OCI-LY7 (cell line): ENCODE results near the gene LIN7A. TPM values are rescaled to one million over a fixed set of nuclear protein-coding genes. Genes with fewer than 3 reads are reported as not detected.

ENCODE experiments used
- BruUV-seq: library from RNA; stranded (reverse); fragments of 400-500 nt; replicated peaks from 2 replicates; lab custom pipeline; 2021; lab: Mats Ljungman, UMichigan
- CTCF ChIA-PET: fragments of 300-600 bp; sonication (Branson Sonifier 250); formaldehyde crosslinking; loops from one replicate; lab custom pipeline; 2022; ENCODE audit warnings: antibody characterized with exemption; ENCODE audit not compliant: unreplicated experiment; lab: Charles Lee
- POLR2A ChIA-PET: fragments of 300-600 bp; sonication (Branson Sonifier 250); formaldehyde crosslinking; loops from one replicate; lab custom pipeline; 2022; ENCODE audit warnings: antibody characterized with exemption; lab: Charles Lee
- DNase-seq: peaks from one replicate; pipeline ENCODE4 v3.0.0-alpha.2; 2015; ENCODE audit warnings: low spot score
- H2AFZ ChIP-seq: fragments of 200-600 bp; sonication (generic), shearing (Covaris generic); 2 replicates; pipeline ENCODE4 v1.6.1; 2014; ENCODE audit warnings: mild to moderate bottlenecking, antibody characterized with exemption, low read length, moderate library complexity
- H3K27ac ChIP-seq: fragments of 200-600 bp; sonication (generic); 2 replicates; pipeline ENCODE4 v1.5.1; 2014; ENCODE audit warnings: mixed run types, low read depth, mild to moderate bottlenecking, moderate library complexity, low read length, inconsistent platforms; ENCODE audit not compliant: poor library complexity, severe bottlenecking
- H3K36me3 ChIP-seq: fragments of 200-600 bp; sonication (generic); 2 replicates; pipeline ENCODE4 v1.6.1; 2014; ENCODE audit warnings: mild to moderate bottlenecking, antibody characterized with exemption, low read length, moderate library complexity, mixed read lengths; ENCODE audit not compliant: insufficient read depth
- H3K4me1 ChIP-seq: fragments of 200-600 bp; sonication (generic); 2 replicates; pipeline ENCODE4 v1.5.1; 2014; ENCODE audit warnings: mild to moderate bottlenecking, low read length; ENCODE audit not compliant: insufficient read depth, poor library complexity, severe bottlenecking
- H3K4me2 ChIP-seq: fragments of 200-600 bp; sonication (generic); 2 replicates; pipeline ENCODE4 v1.6.1; 2014; ENCODE audit warnings: mild to moderate bottlenecking, low read length
- H3K4me3 ChIP-seq: fragments of 200-600 bp; sonication (generic); 2 replicates; pipeline ENCODE4 v1.5.1; 2014; ENCODE audit warnings: mild to moderate bottlenecking, low read depth, low read length; ENCODE audit not compliant: poor library complexity, severe bottlenecking
- H3K79me2 ChIP-seq: fragments of 200-600 bp; sonication (generic); 2 replicates; pipeline ENCODE4 v1.6.1; 2016; ENCODE audit warnings: low read depth, mild to moderate bottlenecking, low read length, moderate library complexity, mixed read lengths; ENCODE audit not compliant: insufficient read depth
- H3K9me2 ChIP-seq: fragments of 200-600 bp; sonication (generic); 2 replicates; pipeline ENCODE4 v1.6.1; 2016; ENCODE audit warnings: mild to moderate bottlenecking, low read length, mixed read lengths; ENCODE audit not compliant: insufficient read depth
- H3K9me3 ChIP-seq: fragments of 200-600 bp; sonication (generic); 2 replicates; pipeline ENCODE4 v1.6.1; 2014; ENCODE audit warnings: mild to moderate bottlenecking, mixed run types, low read length, mixed read lengths
- H4K20me1 ChIP-seq: fragments of 200-600 bp; sonication (generic); 2 replicates; pipeline ENCODE4 v1.6.1; 2014; ENCODE audit warnings: mild to moderate bottlenecking, antibody characterized with exemption, low read length, moderate library complexity, mixed read lengths; ENCODE audit not compliant: insufficient read depth
- EZH2phosphoT487 ChIP-seq: fragments of 200-600 bp; sonication (generic); IDR thresholded peaks from 2 replicates; pipeline ENCODE4 v1.6.1; 2018; ENCODE audit warnings: low read depth, borderline replicate concordance, mild to moderate bottlenecking, mixed run types, antibody characterized with exemption, low read length, moderate library complexity, mixed read lengths
- intact Hi-C: fragments of 100-400 bp; cut with micrococcal nuclease; formaldehyde crosslinking; loops from one replicate; pipeline ENCODE4 v1.10.0; 2022; ENCODE audit not compliant: unreplicated experiment
- total RNA-seq, 2 experiments: library from RNA; depleted of rRNA in 1 of 2; stranded (reverse); fragments of >200 nt in 1 of 2; shearing (Covaris generic) in 1 of 2; gene quantifications; 2 replicates each; pipeline ENCODE4 v1.2.3, GENCODE V29; 2014 to 2022
- TF ChIP-seq, protein P1 (sequence below): fragments of 200-600 bp; sonication (generic); conservative IDR thresholded peaks from 2 replicates; pipeline ENCODE4 v1.5.1; 2014; ENCODE audit warnings: mild to moderate bottlenecking, antibody characterized with exemption, low read length, moderate library complexity, mixed read lengths

Gene LIN7A
- total RNA-seq, 2 experiments from 2014 or later, result 0.61 TPM; not detected in 1

DNA sequence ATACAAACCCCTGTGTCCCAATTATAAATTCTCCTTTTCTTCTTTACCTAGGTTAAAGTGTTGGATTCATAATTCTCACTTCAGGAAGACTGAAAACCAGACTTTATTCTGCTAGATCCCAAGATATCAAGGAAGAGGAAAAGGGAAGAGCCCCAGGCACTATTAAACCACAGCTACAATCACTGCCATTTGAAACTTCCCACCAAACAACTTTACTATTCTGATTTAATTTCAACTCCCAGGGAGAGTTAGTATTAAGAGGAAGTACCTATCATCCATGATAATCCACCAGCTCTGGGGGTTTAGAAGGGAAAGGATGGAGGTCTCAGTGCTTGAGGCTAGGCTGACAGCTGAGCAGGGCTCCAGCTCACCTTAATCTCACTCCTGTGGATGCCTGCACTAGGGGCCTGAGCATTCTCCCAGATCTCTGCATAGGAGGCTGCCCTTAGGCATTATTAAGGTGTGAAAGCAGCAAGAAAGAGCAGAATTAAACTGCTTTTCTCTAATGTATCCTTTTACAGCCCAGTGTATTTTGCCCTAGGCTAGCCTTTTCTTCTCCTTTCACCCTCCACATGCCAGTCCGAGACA lies 168.1 kb downstream of the LIN7A start:
- ChIA-PET POLR2A (interaction anchor here (0.8 kb wide), 1 partner anchor 9 kb away, joined by 3 read pairs; no protein-coding TSS in a partner anchor), CTCF (no interaction called here)
- TF ChIP-seq, protein P1, sequence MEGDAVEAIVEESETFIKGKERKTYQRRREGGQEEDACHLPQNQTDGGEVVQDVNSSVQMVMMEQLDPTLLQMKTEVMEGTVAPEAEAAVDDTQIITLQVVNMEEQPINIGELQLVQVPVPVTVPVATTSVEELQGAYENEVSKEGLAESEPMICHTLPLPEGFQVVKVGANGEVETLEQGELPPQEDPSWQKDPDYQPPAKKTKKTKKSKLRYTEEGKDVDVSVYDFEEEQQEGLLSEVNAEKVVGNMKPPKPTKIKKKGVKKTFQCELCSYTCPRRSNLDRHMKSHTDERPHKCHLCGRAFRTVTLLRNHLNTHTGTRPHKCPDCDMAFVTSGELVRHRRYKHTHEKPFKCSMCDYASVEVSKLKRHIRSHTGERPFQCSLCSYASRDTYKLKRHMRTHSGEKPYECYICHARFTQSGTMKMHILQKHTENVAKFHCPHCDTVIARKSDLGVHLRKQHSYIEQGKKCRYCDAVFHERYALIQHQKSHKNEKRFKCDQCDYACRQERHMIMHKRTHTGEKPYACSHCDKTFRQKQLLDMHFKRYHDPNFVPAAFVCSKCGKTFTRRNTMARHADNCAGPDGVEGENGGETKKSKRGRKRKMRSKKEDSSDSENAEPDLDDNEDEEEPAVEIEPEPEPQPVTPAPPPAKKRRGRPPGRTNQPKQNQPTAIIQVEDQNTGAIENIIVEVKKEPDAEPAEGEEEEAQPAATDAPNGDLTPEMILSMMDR, result no peak
- no peak for TF ChIP-seq EZH2phosphoT487
- H3K36me3 ChIP-seq, result no peaks in the 10 kb centered on the region
- intact Hi-C loops, result loop anchor here (5.0 kb wide), 1 partner anchor 357 kb away; no protein-coding TSS in a partner anchor
- H3K27ac ChIP-seq, result no peak overlapping the region
- BruUV-seq, result no TSS peak
- DNase-seq, result no peak
- peaks cover 18% of the 10 kb centered on the region for H3K4me1 ChIP-seq
- no peak overlapping the region for H2AFZ ChIP-seq
- H3K9me3 ChIP-seq, result no peaks in the 10 kb centered on the region
- H3K79me2 ChIP-seq, result no peaks in the 10 kb centered on the region
- no peaks in the 10 kb centered on the region for H3K9me2 ChIP-seq
- no peak overlapping the region for H3K4me2 ChIP-seq
- H3K4me3 ChIP-seq, result no peak overlapping the region
- H4K20me1 ChIP-seq, result no peaks in the 10 kb centered on the region

DNA sequence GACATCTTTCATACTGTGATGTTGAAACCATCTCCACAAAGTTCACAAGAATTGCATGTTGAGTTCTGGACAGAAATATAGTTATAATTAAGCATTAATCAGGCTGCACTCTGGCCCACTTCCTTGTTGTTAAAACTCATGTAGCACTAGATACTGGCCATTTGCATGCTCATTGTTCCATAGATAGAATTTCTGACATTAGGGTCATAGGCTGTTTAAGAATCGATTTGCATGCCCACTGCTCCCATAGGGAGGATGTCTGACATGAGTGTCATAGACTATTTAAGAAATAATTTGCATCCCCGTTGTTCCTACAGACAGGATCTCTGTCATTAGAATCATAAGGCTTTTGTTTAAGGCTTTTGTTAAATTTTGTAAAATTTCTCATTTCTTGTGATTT lies 170.8 kb downstream of the LIN7A start:
- ChIA-PET CTCF (no interaction called here), POLR2A (no interaction called here)
- Histone ChIP-seq H3K79me2 (no peaks in the 10 kb centered on the region), H3K9me3 (no peaks in the 10 kb centered on the region), H3K27ac (no peak overlapping the region), H3K4me1 (peaks cover 18% of the 10 kb centered on the region), H3K4me3 (no peak overlapping the region), H4K20me1 (no peaks in the 10 kb centered on the region), H3K9me2 (no peaks in the 10 kb centered on the region), H3K4me2 (peak overlapping the region; percentile 38), H2AFZ (peak overlapping the region; percentile 84), H3K36me3 (no peaks in the 10 kb centered on the region)
- intact Hi-C loops, result loop anchor here (5.0 kb wide), 1 partner anchor 355 kb away; no protein-coding TSS in a partner anchor
- TF ChIP-seq, protein P1, result no peak
- no peak for TF ChIP-seq EZH2phosphoT487
- BruUV-seq, result no TSS peak
- DNase-seq, result peak; percentile 4

DNA sequence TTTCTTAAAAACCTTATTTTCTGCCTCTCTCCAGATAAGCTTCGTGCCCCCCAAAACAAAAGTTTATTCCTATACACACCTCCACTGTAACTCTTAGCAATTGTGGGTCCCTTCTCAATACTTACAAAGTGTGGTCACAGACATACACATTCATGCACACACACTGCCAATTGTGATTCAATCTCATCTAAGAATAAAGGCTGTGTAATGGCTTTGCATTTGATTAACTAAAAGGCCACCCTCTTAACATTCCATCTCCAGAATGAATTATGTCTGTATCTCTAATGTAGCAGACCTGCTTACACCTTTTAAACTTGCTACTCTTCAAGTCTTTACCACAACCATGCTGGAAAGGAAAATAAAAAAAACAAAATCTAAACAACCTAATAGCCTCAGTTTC lies 171.5 kb downstream of the LIN7A start:
- no peak overlapping the region for H3K4me3 ChIP-seq
- no peaks in the 10 kb centered on the region for H4K20me1 ChIP-seq
- intact Hi-C loops, result loop anchor here (5.0 kb wide), 1 partner anchor 354 kb away; no protein-coding TSS in a partner anchor
- no peak for TF ChIP-seq EZH2phosphoT487
- TF ChIP-seq, protein P1, result no peak
- CTCF ChIA-PET, result no interaction called here
- POLR2A ChIA-PET, result no interaction called here
- no TSS peak for BruUV-seq
- no peaks in the 10 kb centered on the region for H3K9me2 ChIP-seq
- no peak overlapping the region for H3K27ac ChIP-seq
- no peak overlapping the region for H3K4me2 ChIP-seq
- no peaks in the 10 kb centered on the region for H3K36me3 ChIP-seq
- peak overlapping the region; percentile 84; the same call in 1 of the 2 replicates for H2AFZ ChIP-seq
- no peaks in the 10 kb centered on the region for H3K9me3 ChIP-seq
- DNase-seq, result no peak
- peaks cover 18% of the 10 kb centered on the region for H3K4me1 ChIP-seq
- H3K79me2 ChIP-seq, result no peaks in the 10 kb centered on the region
